Iris pigment epithelial cell (primary cell): Measurements from ENCODE around the gene RBKS.

Source experiments
- DNase-seq: peaks from one replicate; pipeline ENCODE4 v3.0.0-alpha.2; 2011; ENCODE audit warnings: low read depth

RBKS gene

DNA sequence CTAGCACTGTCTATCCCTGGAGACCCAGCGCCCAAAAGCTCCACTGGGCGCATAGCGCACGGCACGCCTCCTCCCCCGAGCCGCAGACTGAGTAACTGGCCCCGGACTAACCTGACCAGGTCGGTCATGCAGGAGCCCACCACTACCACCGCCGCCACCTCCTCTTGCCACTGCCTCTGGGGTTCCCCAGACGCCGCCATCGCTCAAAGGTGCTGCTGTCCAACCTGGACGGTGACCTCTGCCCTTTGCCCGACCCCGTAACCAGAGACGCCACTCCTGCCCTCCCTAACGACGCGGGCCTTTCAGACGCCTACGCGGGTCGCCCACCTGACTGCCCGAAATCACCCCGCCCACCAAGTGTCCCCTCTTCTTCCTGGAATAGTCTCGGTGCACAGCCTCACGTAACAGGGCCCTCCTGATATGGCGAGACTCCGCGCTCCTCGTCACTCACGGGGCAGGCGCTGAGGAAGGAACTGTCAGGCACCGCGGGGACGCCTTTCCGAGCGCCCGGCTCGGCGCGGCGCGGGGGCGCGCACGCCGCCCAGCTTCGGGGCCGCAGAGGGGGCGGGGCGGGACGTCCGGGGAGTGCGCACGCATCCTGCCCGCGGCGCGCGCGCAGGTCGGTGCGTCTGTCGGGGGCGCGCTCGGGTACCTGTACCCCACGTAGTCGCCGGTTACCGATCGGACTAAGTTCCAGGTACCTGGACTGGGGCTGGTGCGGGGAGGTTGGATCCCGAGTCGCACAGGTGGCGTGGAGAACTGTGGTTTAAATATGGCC, at the start of gene RBKS, which contains the start of gene BABAM2:
TSS of gene RBKS (minus strand) at position 242 of the 778 bp plus-strand sequence. CDS start at position 200, 42 bp downstream.
TSS of gene BABAM2 (plus strand) at position 584 of the 778 bp plus-strand sequence. CDS start 3,828 bp downstream, outside the sequence.
- peak; percentile 81 for DNase-seq

DNA sequence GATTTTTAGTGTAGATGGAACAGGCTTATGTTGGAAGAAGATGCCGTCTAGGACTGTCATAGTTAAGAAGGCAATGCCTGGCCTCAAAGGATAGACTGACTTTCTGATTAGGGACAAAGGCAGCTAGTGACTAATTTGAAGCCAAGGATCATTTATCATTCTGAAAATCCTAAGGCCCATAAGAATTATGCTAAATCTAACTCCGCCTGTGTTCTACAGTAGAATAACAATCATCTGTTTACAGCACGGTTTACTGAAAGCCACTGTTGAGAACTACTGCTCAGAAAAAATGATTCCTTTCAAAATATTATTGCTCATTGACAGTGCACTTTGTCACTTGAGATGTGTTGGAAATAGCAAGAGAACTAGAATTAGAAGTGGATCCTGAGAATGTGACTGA, 44.8 kb upstream of the RBKS start:
- no peak for DNase-seq

DNA sequence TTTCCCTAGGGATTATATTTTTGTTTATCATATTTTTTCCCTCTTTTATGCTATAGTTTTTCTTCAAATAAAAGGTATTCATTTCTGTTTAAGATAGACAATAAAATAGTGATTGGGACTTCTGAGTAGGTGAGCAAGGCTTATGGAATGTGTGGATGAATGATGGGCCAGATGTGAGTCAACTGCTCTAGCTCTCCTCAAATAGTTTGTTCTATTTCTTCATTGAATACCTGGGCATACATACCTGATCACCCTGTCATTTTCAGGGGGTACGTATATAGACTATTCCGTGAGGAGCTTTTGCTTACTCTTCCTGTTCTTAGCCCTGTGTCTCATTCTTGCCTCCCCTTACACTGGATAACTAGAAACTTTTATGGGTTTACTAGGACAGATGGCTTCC, 42.2 kb upstream of the RBKS start:
- DNase-seq = peak; percentile 69

DNA sequence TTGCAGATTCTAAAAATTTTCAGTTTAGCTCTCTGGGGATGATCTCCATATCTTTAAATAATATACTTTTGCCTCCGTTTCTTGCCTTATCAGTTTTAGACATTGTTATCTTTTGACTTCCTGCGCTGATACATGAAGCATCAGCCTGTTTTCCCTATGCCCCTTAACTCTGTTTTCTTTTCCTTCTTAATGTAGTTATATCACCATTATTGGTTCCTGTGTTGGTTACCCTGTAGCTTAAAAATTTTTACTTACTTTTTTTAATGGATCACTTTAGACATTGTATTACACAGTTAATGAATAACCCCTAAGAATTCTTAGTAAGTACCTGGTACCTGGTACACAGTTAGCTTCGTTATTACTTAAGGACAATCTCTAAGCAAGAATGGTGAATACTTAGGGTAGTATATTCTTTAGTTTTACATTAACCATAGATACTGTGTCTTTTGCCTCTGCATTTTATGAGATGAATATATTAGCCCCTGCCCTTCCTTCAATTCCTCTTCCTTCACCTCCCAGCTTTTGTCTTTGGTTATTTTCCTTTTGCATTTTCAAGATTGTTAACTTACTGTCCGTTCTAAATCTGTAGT, 41.3 kb upstream of the RBKS start:
- DNase-seq = no peak

DNA sequence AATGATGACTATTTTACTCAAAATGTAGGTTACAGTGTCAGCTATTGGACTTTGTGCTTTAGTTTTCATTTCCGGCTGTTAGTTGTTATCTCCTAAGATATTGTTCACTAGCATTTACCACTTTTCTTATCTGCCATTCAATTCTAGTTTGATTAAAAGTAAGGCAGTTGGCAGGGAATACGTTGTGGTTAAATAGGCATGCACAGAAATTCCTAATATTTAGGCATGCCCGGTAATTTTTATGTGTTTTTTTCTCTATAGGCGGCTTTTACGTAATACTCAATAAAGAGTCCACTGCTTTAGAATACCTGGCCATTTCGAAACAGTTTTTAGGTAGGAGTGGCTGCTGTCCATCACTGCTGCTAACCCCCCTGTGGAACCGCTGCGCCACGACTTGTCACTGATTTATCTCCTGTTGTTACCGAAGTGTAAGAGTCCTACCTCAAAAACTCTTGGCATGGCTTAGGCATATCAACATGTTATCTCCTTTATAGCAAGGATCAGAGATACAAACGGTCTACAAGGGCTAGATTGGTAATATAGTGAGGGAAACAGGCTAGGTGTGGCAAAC, 39.8 kb upstream of the RBKS start:
- no peak for DNase-seq

GRCh38 chr2:27925766-27926472, 35.7 kb upstream of the RBKS start:
- DNase-seq = no peak

- no peak for DNase-seq
Measured at GRCh38 chr2:27922842-27923241, 32.7 kb upstream of the RBKS start.

DNA sequence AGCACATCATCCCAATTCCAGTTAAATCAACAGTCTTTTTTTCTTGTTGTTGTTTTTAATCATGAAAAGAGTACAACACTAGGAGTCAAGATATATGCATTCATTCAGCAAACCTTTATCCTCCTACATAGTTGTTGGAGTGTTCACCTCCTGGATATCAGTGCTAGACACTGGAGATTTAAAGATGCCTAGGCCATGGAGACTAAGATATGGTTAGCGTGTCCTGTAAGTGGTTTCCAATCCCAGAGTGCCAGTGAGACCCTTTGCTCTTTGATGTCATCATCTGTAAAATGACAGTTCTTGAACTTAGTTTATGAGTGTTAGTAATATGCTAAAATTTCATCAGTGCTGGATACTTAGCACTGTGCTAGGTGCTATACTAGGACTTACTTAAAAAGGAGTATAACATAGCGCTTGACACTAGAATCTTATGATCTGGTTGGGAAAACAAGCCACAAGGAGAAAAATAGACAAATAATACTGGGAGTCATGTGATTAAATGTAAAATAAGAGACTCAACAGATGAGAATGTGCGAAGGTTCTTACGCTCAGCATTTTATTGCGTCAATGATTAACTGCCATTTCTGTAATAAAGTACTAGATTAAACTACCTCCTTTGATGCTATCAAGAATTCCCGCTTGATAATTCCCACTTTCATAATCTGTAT, 31.8 kb upstream of the RBKS start:
- no peak for DNase-seq

DNA sequence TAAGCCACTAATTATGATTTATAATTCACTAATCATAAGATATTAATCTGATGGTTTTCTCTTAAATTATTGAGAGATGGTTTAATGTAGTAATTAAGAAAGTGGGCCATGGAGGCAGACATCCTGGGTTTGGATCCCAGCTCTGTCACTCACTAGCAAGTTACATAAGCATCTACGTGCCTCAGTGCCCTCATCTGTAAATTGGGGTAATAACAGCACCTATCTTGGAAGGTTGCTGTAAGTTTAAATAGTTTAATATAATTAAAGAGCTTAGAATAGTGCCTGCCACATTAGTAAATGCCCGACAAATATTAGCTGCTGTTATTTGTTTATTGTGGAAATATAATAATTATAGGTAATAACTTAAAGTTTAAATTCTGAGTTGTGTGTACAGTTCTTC, 31.2 kb upstream of the RBKS start:
- DNase-seq = no peak

- peak; percentile 87 for DNase-seq
Measured at GRCh38 chr2:27920148-27920885, 30.1 kb upstream of the RBKS start.

DNA sequence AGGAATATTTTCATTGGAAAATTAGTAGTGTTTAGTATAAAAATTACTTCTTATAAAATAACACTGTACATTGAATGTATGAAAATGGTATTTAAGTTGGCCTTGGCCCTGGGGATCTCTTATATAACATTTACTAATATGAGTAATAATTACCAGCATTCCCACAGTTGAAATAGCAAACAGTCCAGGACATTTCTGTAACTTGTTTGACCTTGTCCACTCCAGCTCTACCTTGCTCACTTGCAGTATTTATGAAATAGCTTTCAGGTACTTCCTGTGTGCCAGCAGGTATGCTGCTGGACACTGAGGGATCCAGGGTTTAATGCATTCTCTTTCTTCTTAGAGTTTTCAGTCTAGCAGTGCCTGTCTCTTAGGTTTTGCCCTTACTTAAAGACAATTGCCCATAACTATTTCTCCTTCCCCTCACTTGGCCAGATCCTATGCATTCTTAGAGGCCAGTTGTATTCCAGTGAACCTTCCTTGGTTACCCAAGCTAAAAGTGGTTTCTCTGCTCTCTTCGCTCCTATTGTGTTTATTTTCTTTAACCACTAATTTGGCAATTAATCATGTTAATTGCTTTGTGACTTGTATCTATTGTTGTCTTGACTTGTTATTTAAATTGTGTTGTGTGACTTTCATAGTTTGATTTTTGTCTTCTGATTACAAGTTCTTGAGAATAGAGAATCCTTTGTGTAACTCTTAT, 26.3 kb upstream of the RBKS start:
- no peak for DNase-seq

DNA sequence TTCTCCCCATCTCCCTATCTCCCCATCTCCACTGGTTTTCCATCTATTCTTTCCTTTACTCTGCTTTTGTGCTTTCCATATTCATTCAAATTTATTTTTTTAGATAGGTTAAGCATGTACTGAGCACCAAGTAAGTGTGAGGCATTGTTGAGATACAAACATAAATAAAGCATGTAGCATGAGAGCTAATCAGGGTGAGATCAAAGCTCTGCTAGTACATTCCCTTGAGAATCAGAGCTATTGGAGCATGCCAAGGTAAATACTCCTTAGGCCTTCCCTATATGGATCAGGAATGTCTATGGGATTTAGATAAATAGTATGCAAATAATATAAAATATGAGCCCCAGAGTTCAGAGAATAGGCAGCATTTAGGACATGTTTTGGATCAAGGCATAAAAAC, 25.7 kb upstream of the RBKS start:
- no peak for DNase-seq

DNA sequence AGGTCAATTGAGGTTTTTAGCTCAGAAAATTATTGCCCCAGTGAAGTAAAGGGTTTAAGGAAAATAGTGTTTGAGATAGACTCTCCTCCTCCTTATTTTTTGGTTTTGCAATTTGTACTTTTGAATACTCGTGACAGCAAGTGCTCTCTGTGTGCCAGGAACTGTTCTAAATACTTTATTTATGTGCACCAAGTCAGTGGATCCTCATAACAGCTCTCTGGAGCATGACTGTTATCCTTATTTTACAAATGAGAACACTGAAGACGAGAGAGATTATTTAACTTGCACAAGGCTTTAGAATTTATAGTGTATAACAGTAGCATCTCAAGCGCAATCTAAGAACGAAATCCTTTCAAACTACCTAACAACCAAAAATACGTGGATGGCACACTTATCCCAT, 25.0 kb upstream of the RBKS start:
- no peak for DNase-seq

GRCh38 chr2:27914805-27915175, 24.6 kb upstream of the RBKS start:
- DNase-seq = no peak

GRCh38 chr2:27914041-27914804, 24.0 kb upstream of the RBKS start:
- peak; percentile 46 for DNase-seq

DNA sequence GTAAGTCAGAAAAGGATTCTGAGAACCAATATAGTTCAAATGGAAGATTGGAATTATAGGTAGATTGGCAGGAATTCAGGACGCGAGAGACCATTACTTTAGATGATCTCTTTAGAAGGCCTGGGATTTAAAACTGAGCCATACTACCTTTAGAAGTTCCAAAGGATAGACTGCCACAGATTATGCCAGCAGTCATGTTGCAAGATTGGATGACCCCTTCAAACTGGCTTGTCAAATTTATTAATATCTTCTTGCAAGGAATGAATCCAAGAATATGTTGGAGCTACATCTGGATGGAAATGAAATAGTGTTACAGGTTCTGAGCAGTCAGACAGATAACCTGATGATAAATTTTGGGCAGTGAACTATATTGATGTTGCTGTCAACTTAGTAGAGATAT, 22.3 kb upstream of the RBKS start:
- DNase-seq = no peak

DNA sequence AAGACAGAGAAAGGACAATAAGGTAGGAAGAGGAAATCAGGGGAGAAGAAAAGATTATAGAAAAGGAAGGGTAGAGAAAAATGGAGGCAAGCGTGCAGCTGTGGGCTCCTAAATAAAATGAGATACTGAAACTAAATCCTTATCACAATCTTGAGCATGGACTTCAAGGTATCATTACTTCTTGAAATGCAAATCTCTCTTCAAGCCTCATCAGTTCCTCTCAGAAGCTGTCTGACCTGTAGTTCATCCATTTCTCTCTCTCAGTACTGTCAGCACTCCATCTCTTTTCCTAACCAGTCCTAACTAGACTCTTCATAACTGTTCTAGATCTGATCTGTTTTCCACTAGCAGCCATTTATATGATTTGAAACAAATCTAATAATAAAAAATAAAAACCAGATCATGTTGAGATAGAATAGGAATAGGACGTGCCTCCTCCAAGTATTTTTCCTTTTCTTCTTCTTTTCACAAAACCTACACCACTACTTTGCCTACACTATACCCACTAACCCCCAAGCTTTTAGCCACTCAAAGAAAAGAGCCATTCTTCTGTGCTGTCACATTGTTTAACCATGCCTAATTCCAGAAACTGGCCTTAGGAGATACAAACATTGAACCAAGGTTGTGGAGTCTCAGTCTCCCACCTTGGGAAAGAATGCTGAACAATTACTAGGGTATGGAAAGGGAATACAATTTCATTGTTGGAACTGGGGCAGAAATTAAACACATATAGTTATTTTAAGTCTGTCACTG, 21.4 kb upstream of the RBKS start:
- no peak for DNase-seq

DNA sequence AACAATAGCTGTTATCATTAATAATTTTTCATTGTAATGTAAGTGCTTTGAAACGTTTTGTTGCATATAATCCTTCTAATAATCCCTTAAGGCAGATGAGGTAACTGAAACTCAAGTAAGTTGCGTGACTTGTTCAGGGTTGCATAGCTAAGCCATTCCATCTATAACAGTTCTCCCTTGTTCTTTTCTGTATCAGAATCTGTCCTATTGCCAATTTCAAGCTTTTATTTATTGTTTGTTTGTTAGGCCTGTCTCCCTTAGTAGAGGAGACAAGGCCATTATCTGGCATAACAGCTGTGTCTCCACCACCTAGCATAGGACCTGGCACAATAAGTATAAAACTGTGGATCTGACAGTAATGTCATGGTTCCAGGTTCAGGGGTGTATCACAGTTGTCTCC, 19.7 kb upstream of the RBKS start:
- DNase-seq = no peak

- peak; percentile 24 for DNase-seq
Measured at GRCh38 chr2:27907547-27907946, 17.4 kb upstream of the RBKS start.
